ENCODE data around the gene MCOLN1. TPM values are rescaled to one million over a fixed set of nuclear protein-coding genes. Genes with fewer than 3 reads are reported as not detected.

The MCOLN1 gene
- polyA plus RNA-seq, 1 of the 3 experiments (the other 2 are of a cell fraction): 28.4 TPM

DNA sequence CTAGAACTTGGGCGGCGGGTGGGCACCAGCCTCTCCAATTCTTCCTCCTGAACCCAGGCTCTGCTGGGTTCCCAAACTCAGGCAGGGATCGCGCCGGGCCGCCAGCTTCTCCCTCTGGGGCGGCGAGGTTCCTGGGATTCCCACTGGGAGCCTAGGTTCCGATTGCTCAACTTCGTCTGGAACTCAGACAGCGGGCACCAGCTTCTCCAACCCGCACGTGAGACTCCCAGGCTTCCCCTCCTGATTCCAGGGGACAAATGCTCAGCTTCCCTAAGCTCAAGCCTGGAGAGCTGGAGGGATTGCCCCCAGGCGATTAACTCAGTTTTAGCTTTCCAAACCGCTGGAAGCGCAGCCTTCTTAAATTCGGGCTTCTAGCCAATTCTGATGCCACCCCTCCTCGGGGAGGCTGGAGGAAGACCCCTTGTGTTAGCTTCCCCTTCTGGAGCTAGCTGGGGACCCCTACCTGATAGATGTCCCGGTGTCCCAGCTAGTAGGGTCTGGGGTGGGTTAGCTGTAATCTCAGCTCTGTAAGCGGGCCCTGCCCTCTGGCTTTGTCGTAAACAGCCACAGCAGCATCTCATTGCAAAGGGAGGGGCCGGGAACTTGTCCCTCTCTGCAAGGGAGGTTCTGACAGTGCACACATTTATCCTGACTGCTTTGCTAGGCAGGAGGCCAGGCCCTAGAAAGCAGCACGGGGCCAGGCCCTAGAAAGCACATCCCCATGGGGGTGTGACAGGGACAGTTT is 671 bp downstream of the MCOLN1 start:
- H3K27me3 ChIP-seq (ENCODE audit: insufficient read depth): no peaks in the 10 kb centered on the region
- no peaks in the 10 kb centered on the region for H4K20me1 ChIP-seq (ENCODE audit: insufficient read depth)
- peak overlapping the region; percentile 79 to 89 for H3K4me3 ChIP-seq (ENCODE audit: low read depth in 2 of 2, low read length in 1 of 2)
- H3F3A ChIP-seq (replicated peaks; ENCODE audit: insufficient read depth): peaks cover 12% of the 10 kb centered on the region
- H3K4me2 ChIP-seq: peak overlapping the region; percentile 97
- peak overlapping the region; percentile 63; the same call in 1 of the 2 replicates for H2AFZ ChIP-seq (ENCODE audit: low read depth)
- DNase-seq: peak; percentile 44
- H3K9me3 ChIP-seq: no peaks in the 10 kb centered on the region
- H3K36me3 ChIP-seq (replicated peaks in 1 of 2; ENCODE audit: control insufficient read depth in 1 of 2, insufficient read depth in 2 of 2, low read length in 1 of 2): peaks cover 0 to 8% of the 10 kb centered on the region in 2 experiments
- peaks cover 5 to 14% of the 10 kb centered on the region in 2 experiments; a peak in 2 of 4 replicates for H3K4me1 ChIP-seq (ENCODE audit: control insufficient read depth in 1 of 2, insufficient read depth in 2 of 2, low read depth in 1 of 2, low read length in 1 of 2)
- CTCF ChIA-PET: interaction anchor here (0.9 to 3.8 kb wide), 11 partner anchors 10 to 421 kb away, joined by 3 to 25 read pairs (median 4); partner anchors contain the start of gene PNPLA6
- peaks cover 8% of the 10 kb centered on the region for H3K79me2 ChIP-seq (ENCODE audit: insufficient read depth)
- no peaks in the 10 kb centered on the region for H3K9me2 ChIP-seq
- POLR2A ChIA-PET: interaction anchor here (0.8 to 3.5 kb wide), 7 partner anchors 10 to 125 kb away, joined by 3 to 16 read pairs (median 4); partner anchors contain the start of gene PNPLA6
- peak overlapping the region; percentile 74 for H3K9ac ChIP-seq
- no peak overlapping the region for H3K27ac ChIP-seq (ENCODE audit: low read depth in 2 of 2, low read length in 1 of 2)
- 0% methylated on average over 8 of the region's 23 CpGs for WGBS (ENCODE audit: low lambda C conversion rate)
- TF ChIP-seq JUND (IDR thresholded peaks at IDR 0.05): no peak
- TF ChIP-seq MXI1 (IDR thresholded peaks at IDR 0.05; ENCODE audit: low read depth, low read length): no peak
- TF ChIP-seq FOSL2 (IDR thresholded peaks at IDR 0.05; ENCODE audit: borderline replicate concordance, low read depth): no peak
- no peak for TF ChIP-seq FOXM1 (IDR thresholded peaks at IDR 0.05; ENCODE audit: low read depth)
- TF ChIP-seq ELF1 (IDR thresholded peaks at IDR 0.05): no peak
- TF ChIP-seq NRF1 (IDR thresholded peaks at IDR 0.05; ENCODE audit: low read depth, low read length): no peak
- no peak for TF ChIP-seq TAF1 (IDR thresholded peaks at IDR 0.05; ENCODE audit: borderline replicate concordance, low read depth, low read length)
- no peak for TF ChIP-seq TEAD4 (IDR thresholded peaks at IDR 0.05; ENCODE audit: borderline replicate concordance, insufficient read depth)
- TF ChIP-seq YY1 (IDR thresholded peaks at IDR 0.05; ENCODE audit: low read depth): no peak
- TF ChIP-seq USF1 (IDR thresholded peaks at IDR 0.05; ENCODE audit: borderline replicate concordance, low read depth): no peak
- no peak for TF ChIP-seq SMC3 (IDR thresholded peaks at IDR 0.05; ENCODE audit: low read depth, low read length)
- no peak for TF ChIP-seq SIN3A (IDR thresholded peaks at IDR 0.05; ENCODE audit: borderline replicate concordance, low read depth, low read length)
- TF ChIP-seq RFX5 (IDR thresholded peaks at IDR 0.05; ENCODE audit: low read length): no peak
- no peak for TF ChIP-seq ZBTB33 (IDR thresholded peaks at IDR 0.05; ENCODE audit: borderline replicate concordance, low read depth)
- no peak for TF ChIP-seq EZH2phosphoT487 (IDR thresholded peaks at IDR 0.05; ENCODE audit: borderline replicate concordance, low read depth)
- TF ChIP-seq EP300 (IDR thresholded peaks at IDR 0.05; ENCODE audit: borderline replicate concordance in 1 of 2, low read depth in 1 of 2, low read length in 1 of 2): no peak
- TF ChIP-seq, protein P1, sequence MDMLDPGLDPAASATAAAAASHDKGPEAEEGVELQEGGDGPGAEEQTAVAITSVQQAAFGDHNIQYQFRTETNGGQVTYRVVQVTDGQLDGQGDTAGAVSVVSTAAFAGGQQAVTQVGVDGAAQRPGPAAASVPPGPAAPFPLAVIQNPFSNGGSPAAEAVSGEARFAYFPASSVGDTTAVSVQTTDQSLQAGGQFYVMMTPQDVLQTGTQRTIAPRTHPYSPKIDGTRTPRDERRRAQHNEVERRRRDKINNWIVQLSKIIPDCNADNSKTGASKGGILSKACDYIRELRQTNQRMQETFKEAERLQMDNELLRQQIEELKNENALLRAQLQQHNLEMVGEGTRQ (IDR thresholded peaks at IDR 0.05; ENCODE audit: borderline replicate concordance, low read depth, low read length): no peak

All from SK-N-SH (cell line).